Mucosa of descending colon (tissue), 3 donors: ENCODE results near the gene PDGFC. TPM values are rescaled to one million over a fixed set of nuclear protein-coding genes. Genes with fewer than 3 reads are reported as not detected.

Experiments
- ATAC-seq: fragments of 200-7000 bp; cut with Tn5 transposase; one replicate; pipeline ENCODE4 v1.9.1; 2020; ENCODE audit warnings: mild to moderate bottlenecking, moderate library complexity
- DNase-seq, 3 donors: peaks; one replicate each; pipeline ENCODE4 v3.0.0-alpha.2; 2020
- H3K36me3 ChIP-seq: fragments of 200-600 bp; one replicate; pipeline ENCODE4 v1.8.0; 2021; ENCODE audit warnings: low read depth, mild to moderate bottlenecking
- H3K4me1 ChIP-seq: fragments of 200-600 bp; one replicate; pipeline ENCODE4 v1.8.0; 2021; ENCODE audit warnings: low read depth, mild to moderate bottlenecking
- H3K4me3 ChIP-seq: fragments of 200-600 bp; one replicate; pipeline ENCODE4 v1.8.0; 2021; ENCODE audit warnings: mild to moderate bottlenecking
- H3K9me3 ChIP-seq: fragments of 200-600 bp; one replicate; pipeline ENCODE4 v1.8.0; 2021; ENCODE audit warnings: mild to moderate bottlenecking
- CTCF ChIP-seq: fragments of 200-600 bp; IDR thresholded peaks from one replicate; pipeline ENCODE4 v1.8.0; 2022; ENCODE audit warnings: antibody characterized with exemption, mild to moderate bottlenecking
- intact Hi-C, 2 donors: fragments of 100-400 bp; cut with DNase I in 1 of 2; cut with micrococcal nuclease in 1 of 2; formaldehyde crosslinking; loops; one replicate each; pipeline versions ENCODE4 v1.11.0 to v1.11.1; 2022; cut with DNase I, micrococcal nuclease
- total RNA-seq, 3 donors: library from RNA; stranded (reverse); fragmentation: NEBNext Ultra II Directional in 2 of 3; extraction: Animal tissue kit (Norgen Biotek cat#: 25700) in 2 of 3; gene quantifications; one replicate each; pipeline versions ENCODE4 v1.2.1 to v1.2.4, GENCODE V29; 2021 to 2023
- donor health status: DM: no; HTN: no; CAD: no; lungs with moderate emphysema.
- donor health status: DM: no; HTN: no; CAD: no.
- donor health status: DM: no; HTN: yes; CAD: no.

Gene PDGFC
- total RNA-seq, 3 donors from 2014 or later = 3.9 to 27.9 (median 6.1) TPM

GRCh38 chr4:156749426-156750403, 221.9 kb downstream of the PDGFC start:
- no peaks in the 10 kb centered on the region for H3K9me3 ChIP-seq
- TF ChIP-seq CTCF = no peak
- no peaks in the 10 kb centered on the region for H3K36me3 ChIP-seq
- no peaks in the 10 kb centered on the region for H3K4me1 ChIP-seq
- DNase-seq (no peak), ATAC-seq (no peak)
- intact Hi-C loops = no loop called here
- H3K4me3 ChIP-seq = no peak overlapping the region

DNA sequence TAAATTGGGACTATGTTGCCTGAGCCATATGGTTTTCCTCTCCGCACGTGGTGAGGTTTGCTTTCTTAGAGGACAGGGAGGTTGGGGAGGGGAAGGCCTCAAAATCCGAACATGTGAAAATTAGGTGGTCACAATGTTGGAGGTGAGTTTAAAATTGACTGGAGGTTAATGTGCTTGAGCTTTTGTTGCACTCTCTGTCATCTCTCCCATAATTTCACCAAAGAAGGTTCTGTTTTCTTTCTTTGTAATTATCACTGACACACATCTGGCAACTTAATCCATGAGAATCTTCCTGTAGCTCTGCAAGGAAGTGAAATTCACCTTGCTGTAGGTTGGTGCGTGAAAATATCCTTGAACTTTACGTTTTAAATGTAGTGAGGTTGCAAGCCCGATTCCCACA, 225.5 kb downstream of the PDGFC start:
- intact Hi-C loops = no loop called here
- DNase-seq = no peak
- H3K4me1 ChIP-seq = no peaks in the 10 kb centered on the region
- no peaks in the 10 kb centered on the region for H3K9me3 ChIP-seq
- ATAC-seq = no peak
- no peak for TF ChIP-seq CTCF
- no peak overlapping the region for H3K4me3 ChIP-seq
- no peaks in the 10 kb centered on the region for H3K36me3 ChIP-seq

GRCh38 chr4:156738766-156739165, 232.8 kb downstream of the PDGFC start:
- DNase-seq = no peak
- Histone ChIP-seq H3K9me3 (no peaks in the 10 kb centered on the region), H3K4me3 (no peak overlapping the region), H3K36me3 (no peaks in the 10 kb centered on the region), H3K4me1 (no peaks in the 10 kb centered on the region)
- intact Hi-C loops = no loop called here
- TF ChIP-seq CTCF = no peak
- no peak for ATAC-seq

DNA sequence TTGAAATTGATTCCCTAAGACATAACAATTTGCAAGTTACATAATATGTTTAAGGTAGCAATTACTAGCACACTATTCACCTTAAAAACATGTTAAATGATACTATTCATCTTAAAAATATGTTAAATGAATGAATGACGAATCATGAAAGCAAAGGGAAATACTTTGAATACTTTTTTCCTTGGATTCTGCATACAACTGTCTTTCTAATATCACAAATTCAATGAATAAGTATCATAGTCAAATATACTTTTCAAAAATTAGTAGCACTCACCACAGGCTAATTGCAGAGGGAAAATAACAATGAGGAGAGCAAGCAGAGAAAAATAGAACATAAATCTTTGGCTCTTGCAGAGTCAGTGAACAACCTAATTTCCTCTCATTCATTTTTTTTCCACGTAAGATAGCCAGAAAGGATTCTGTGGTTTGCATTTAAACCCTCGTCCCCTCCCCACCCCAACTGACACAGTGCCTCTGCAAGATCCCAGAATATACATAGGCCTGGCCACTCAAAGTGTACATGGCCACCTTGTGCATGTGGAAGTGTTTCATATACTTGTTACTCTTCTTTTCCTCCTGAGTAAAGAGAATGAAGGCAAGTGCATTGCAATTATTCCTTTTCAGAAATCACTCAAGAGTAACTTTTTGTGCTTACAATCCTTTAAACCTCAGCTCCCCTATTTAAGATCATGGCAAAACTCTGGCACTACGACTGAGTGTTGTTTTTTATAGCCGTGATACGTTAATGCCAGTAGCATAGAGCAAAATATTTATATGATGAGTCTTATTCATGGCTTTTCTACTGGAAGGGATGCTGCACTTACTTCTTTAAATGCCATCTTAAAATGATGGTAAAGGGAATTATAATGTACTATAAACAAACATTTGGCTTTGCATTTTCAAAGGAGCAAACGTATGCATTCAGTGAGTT, 236.4 kb downstream of the PDGFC start:
- H3K4me1 ChIP-seq = no peaks in the 10 kb centered on the region
- intact Hi-C loops = no loop called here
- ATAC-seq (no peak), DNase-seq (no peak)
- H3K36me3 ChIP-seq = no peaks in the 10 kb centered on the region
- no peak for TF ChIP-seq CTCF
- peaks cover 14% of the 10 kb centered on the region for H3K9me3 ChIP-seq
- H3K4me3 ChIP-seq = no peak overlapping the region

- TF ChIP-seq CTCF = no peak
- peaks cover 14% of the 10 kb centered on the region for H3K9me3 ChIP-seq
- H3K36me3 ChIP-seq = no peaks in the 10 kb centered on the region
- H3K4me3 ChIP-seq = no peak overlapping the region
- no peak for DNase-seq
- intact Hi-C loops = no loop called here
- ATAC-seq = no peak
- no peaks in the 10 kb centered on the region for H3K4me1 ChIP-seq
Measured at GRCh38 chr4:156733582-156733981, 238.0 kb downstream of the PDGFC start.
